Measurements from ENCODE around the gene SLC10A1. TPM values are rescaled to one million over a fixed set of nuclear protein-coding genes. Genes with fewer than 3 reads are reported as not detected.

Gene SLC10A1
- total RNA-seq, 1 donor: not detected

DNA sequence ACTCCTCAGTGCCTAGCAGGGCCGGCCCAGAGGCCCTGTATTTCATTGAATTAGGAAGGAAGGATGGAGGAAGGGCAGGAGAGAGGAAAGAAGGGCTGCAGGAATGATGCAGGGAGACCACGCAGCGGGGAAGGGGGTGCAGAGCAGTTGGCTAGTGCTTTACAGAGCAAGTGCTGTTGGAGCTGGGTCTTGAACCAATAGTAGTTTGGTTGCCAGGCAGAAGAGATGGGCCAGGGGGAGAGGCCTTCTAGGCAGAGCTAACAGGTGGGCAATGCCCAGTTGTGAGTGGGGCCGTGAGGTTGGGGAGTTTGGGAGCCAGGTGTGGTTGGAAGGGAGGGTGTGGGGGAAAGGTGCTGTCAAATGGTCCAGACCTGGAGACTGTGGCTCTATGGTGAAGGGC is 69.2 kb downstream of the SLC10A1 start:
- peaks cover 27% of the 10 kb centered on the region for H3K4me1 ChIP-seq (ENCODE audit: insufficient read depth, low read length)
- H3K27me3 ChIP-seq (ENCODE audit: insufficient read depth, low read length): no peaks in the 10 kb centered on the region
- no peak overlapping the region for H3K4me3 ChIP-seq (ENCODE audit: low read length)
- no peaks in the 10 kb centered on the region for H3K9me3 ChIP-seq (ENCODE audit: low read depth, low read length)

GRCh38 chr14:69726761-69727511 is 70.1 kb downstream of the SLC10A1 start:
- no peaks in the 10 kb centered on the region for H3K9me3 ChIP-seq (ENCODE audit: low read depth, low read length)
- no peaks in the 10 kb centered on the region for H3K27me3 ChIP-seq (ENCODE audit: insufficient read depth, low read length)
- peaks cover 27% of the 10 kb centered on the region for H3K4me1 ChIP-seq (ENCODE audit: insufficient read depth, low read length)
- peak overlapping the region; percentile 21 for H3K4me3 ChIP-seq (ENCODE audit: low read length)

Other genes starting within 250 kb of the SLC10A1 start
- not detected for gene CCDC177, start 222.4 kb downstream of the SLC10A1 start, total RNA-seq
- 63.2 TPM for gene SUSD6, start 185.6 kb downstream of the SLC10A1 start, total RNA-seq
- 920 TPM for gene SRSF5, start 30.1 kb downstream of the SLC10A1 start, total RNA-seq
- under 0.01 TPM for gene SMOC1, start 82.2 kb upstream of the SLC10A1 start, total RNA-seq

Measured in mononuclear cell (primary cell).